ENCODE measurements around the gene DMPK.

GRCh38 chr19:45815481-45816216, 33.4 kb upstream of the DMPK start:
- TF ChIP-seq IRF3 (IDR thresholded peaks at IDR 0.05; ENCODE audit: low read depth, low read length) (no peak), EP300 (IDR thresholded peaks at IDR 0.05; ENCODE audit: borderline replicate concordance in 1 of 2, low read depth in 1 of 2, low read length in 1 of 2) (no peak), REST (IDR thresholded peaks at IDR 0.05; ENCODE audit: low read depth, low read length) (no peak), CTCF (IDR thresholded peaks at IDR 0.05) (no peak), POLR2AphosphoS5 (IDR thresholded peaks at IDR 0.05; ENCODE audit: low read depth, low read length) (no peak), CHD2 (IDR thresholded peaks at IDR 0.05; ENCODE audit: low read length, partially characterized antibody) (no peak), EZH2phosphoT487 (IDR thresholded peaks at IDR 0.05; ENCODE audit: borderline replicate concordance, low read depth) (no peak), GATA2 (CRISPR knock-in tag; IDR thresholded peaks at IDR 0.05) (no peak), YY1 (IDR thresholded peaks at IDR 0.05; ENCODE audit: low read depth) (no peak), SMC3 (IDR thresholded peaks at IDR 0.05; ENCODE audit: low read depth, low read length) (no peak)
